HepG2 (cell line): ENCODE measurements around the gene ZNF888. TPM values are rescaled to one million over a fixed set of nuclear protein-coding genes. Genes with fewer than 3 reads are reported as not detected.

Experiments used
- CENPT ChIP-seq: sonication (generic); formaldehyde crosslinking; IDR thresholded peaks from 2 replicates; pipeline ENCODE4 v1.8.0; 2022; ENCODE audit warnings: low read depth, mild to moderate bottlenecking, moderate library complexity, missing genetic modification reagents
- DMAP1 ChIP-seq: IDR thresholded peaks from 2 replicates; pipeline ENCODE4 v1.6.1; 2016
- HOXA3 ChIP-seq: sonication (generic); formaldehyde crosslinking; IDR thresholded peaks from 2 replicates; pipeline ENCODE4 v1.5.0; 2020; ENCODE audit warnings: missing genetic modification reagents
- KAT2B ChIP-seq: fragments of 150-350 bp; IDR thresholded peaks from 2 replicates; pipeline ENCODE4 v1.6.1; 2014; ENCODE audit warnings: low read depth, low read length, borderline replicate concordance
- KLF15 ChIP-seq: sonication (generic); formaldehyde crosslinking; IDR thresholded peaks from 2 replicates; pipeline ENCODE4 v1.8.1; 2023; ENCODE audit warnings: borderline replicate concordance, mild to moderate bottlenecking, inconsistent platforms, missing genetic modification reagents, mixed read lengths
- KLF16 ChIP-seq, 2 experiments: sonication (generic) in 1 of 2; formaldehyde crosslinking in 1 of 2; IDR thresholded peaks; 2 replicates each; pipeline versions ENCODE4 v1.6.1 to v1.8.0; 2016 to 2023; ENCODE audit warnings: missing genetic modification reagents in 2 of 2, missing compliant biosample characterization in 1 of 2
- MED13 ChIP-seq: sonication (generic); formaldehyde crosslinking; IDR thresholded peaks from 2 replicates; pipeline ENCODE4 v1.5.0; 2020; ENCODE audit warnings: missing genetic modification reagents
- MIER2 ChIP-seq: IDR thresholded peaks from 2 replicates; pipeline ENCODE4 v1.6.1; 2016; ENCODE audit warnings: missing biosample characterization, missing genetic modification reagents
- NCOR1 ChIP-seq: fragments of 200-600 bp; sonication (generic); IDR thresholded peaks from 2 replicates; pipeline ENCODE4 v1.7.0; 2017; ENCODE audit warnings: antibody characterized with exemption, low read length, borderline replicate concordance
- NFYB ChIP-seq: sonication (generic); formaldehyde crosslinking; IDR thresholded peaks from 2 replicates; pipeline ENCODE4 v1.4.0; 2020; ENCODE audit warnings: missing genetic modification reagents
- XBP1 ChIP-seq: sonication (generic); formaldehyde crosslinking; IDR thresholded peaks from 2 replicates; pipeline ENCODE4 v1.5.0; 2020; ENCODE audit warnings: missing genetic modification reagents
- ZFP36L2 ChIP-seq: sonication (generic); formaldehyde crosslinking; IDR thresholded peaks from 2 replicates; pipeline ENCODE4 v1.4.0; 2020; ENCODE audit warnings: missing genetic modification reagents
- ZNF232 ChIP-seq: sonication (generic); formaldehyde crosslinking; IDR thresholded peaks from 2 replicates; pipeline ENCODE4 v1.4.0; 2020; ENCODE audit warnings: missing genetic modification reagents, borderline replicate concordance
- ZNF33A ChIP-seq: sonication (generic); formaldehyde crosslinking; IDR thresholded peaks from 2 replicates; pipeline ENCODE4 v1.5.1; 2020; ENCODE audit warnings: missing genetic modification reagents, mild to moderate bottlenecking, moderate library complexity, borderline replicate concordance
- ZNF44 ChIP-seq: sonication (generic); formaldehyde crosslinking; IDR thresholded peaks from 2 replicates; pipeline ENCODE4 v1.5.1; 2020; ENCODE audit warnings: mild to moderate bottlenecking, missing genetic modification reagents
- ZNF549 ChIP-seq: sonication (generic); formaldehyde crosslinking; IDR thresholded peaks from 2 replicates; pipeline ENCODE4 v1.5.0; 2020; ENCODE audit warnings: missing genetic modification reagents
- ZNF562 ChIP-seq: sonication (generic); formaldehyde crosslinking; IDR thresholded peaks from 2 replicates; pipeline ENCODE4 v1.8.0; 2022; ENCODE audit warnings: missing genetic modification reagents, borderline replicate concordance
- ZNF567 ChIP-seq: sonication (generic); formaldehyde crosslinking; IDR thresholded peaks from 2 replicates; pipeline ENCODE4 v1.8.1; 2023; ENCODE audit warnings: mild to moderate bottlenecking, missing genetic modification reagents, borderline replicate concordance
- ZNF605 ChIP-seq: sonication (generic); formaldehyde crosslinking; IDR thresholded peaks from 2 replicates; pipeline ENCODE4 v1.8.0; 2022; ENCODE audit warnings: mild to moderate bottlenecking, missing genetic modification reagents
- ZNF644 ChIP-seq: IDR thresholded peaks from 2 replicates; pipeline ENCODE4 v1.6.1; 2016; ENCODE audit warnings: low read depth
- ZNF674 ChIP-seq: sonication (generic); formaldehyde crosslinking; IDR thresholded peaks from 2 replicates; pipeline ENCODE4 v1.5.0; 2020; ENCODE audit warnings: low read depth, mild to moderate bottlenecking, missing genetic modification reagents
- ZNF724P ChIP-seq: sonication (generic); formaldehyde crosslinking; IDR thresholded peaks from 2 replicates; pipeline ENCODE4 v1.8.0; 2022; ENCODE audit warnings: missing genetic modification reagents, borderline replicate concordance
- ZNF878 ChIP-seq: sonication (generic); formaldehyde crosslinking; IDR thresholded peaks from 2 replicates; pipeline ENCODE4 v1.8.1; 2023; ENCODE audit warnings: mild to moderate bottlenecking, missing genetic modification reagents, moderate library complexity
- polyA plus RNA-seq, 8 experiments: library from polyadenylated mRNA; depleted of rRNA in 3 of 8; stranded (reverse) in 7 of 8; unstranded in 1 of 8; fragments of >200 nt; fragmentation: Illumina TruSeq in 4 of 8; extraction: Trizol in 4 of 8; gene quantifications; 2 replicates each; pipeline versions ENCODE4 v1.2.1 to v1.2.3, GENCODE V29; 2011 to 2016; ENCODE audit warnings: low read depth in 4 of 8, missing spikeins in 1 of 8, mixed read lengths in 1 of 8; ENCODE audit not compliant: insufficient read depth in 1 of 8
- total RNA-seq, 5 experiments: library from RNA; depleted of rRNA; stranded (reverse); fragments of >200 nt; fragmentation: Illumina TruSeq; extraction: Trizol; gene quantifications; 2 replicates each; pipeline ENCODE4 v1.2.3, GENCODE V29; 2016; ENCODE audit warnings: low read depth in 1 of 5
- TF ChIP-seq, protein P1 (sequence below): sonication (generic); formaldehyde crosslinking; conservative IDR thresholded peaks from 2 replicates; pipeline ENCODE4 v1.4.0; 2020; ENCODE audit warnings: mild to moderate bottlenecking, missing genetic modification reagents, moderate library complexity
- TF ChIP-seq, protein P2 (sequence below): sonication (generic); formaldehyde crosslinking; conservative IDR thresholded peaks from 2 replicates; pipeline ENCODE4 v1.8.0; 2022; ENCODE audit warnings: missing genetic modification reagents

Gene ZNF888
- total and polyA plus RNA-seq, 2 of the 13 experiments (the other 11 are each of a cell fraction or from before 2014, with no cell fraction given), result 1.7 to 7.6 TPM

DNA sequence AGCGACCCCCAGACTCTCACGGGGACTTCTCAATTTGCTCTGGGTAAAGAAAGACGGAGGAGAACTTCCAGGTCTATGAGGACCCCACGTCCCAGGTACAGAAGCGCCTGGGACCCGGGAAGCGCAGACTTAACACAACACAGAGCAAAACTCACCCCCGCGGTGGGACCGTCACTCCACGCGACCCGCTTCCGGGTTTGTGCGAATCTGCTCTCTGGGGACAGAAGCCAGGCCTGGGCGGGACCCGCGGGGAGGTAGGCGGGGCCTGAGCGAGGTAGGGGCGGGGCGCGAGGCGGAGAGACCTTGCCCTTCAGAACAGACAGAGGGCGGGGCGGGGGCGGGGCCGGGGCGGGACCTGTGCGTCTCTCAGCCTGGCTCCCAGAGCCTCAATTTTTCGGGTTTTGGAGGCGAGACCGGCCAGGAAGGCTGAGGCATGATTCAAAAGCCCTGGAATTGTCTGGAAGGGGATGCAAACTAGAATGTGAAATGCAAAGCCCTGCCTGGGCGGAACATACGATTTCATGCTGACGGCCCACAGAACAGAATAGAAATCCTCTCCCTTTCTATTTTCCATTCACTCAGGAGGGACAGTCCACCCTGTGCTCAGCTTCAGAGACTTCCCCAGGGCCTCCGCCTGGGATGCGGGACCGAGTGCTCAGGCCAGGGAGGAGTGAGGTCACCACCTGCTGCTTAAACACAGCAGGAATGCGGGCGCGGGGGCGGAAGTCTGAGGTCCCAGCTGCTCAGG, 19.3 kb upstream of the ZNF888 start (continued):
- TF ChIP-seq, protein P1, sequence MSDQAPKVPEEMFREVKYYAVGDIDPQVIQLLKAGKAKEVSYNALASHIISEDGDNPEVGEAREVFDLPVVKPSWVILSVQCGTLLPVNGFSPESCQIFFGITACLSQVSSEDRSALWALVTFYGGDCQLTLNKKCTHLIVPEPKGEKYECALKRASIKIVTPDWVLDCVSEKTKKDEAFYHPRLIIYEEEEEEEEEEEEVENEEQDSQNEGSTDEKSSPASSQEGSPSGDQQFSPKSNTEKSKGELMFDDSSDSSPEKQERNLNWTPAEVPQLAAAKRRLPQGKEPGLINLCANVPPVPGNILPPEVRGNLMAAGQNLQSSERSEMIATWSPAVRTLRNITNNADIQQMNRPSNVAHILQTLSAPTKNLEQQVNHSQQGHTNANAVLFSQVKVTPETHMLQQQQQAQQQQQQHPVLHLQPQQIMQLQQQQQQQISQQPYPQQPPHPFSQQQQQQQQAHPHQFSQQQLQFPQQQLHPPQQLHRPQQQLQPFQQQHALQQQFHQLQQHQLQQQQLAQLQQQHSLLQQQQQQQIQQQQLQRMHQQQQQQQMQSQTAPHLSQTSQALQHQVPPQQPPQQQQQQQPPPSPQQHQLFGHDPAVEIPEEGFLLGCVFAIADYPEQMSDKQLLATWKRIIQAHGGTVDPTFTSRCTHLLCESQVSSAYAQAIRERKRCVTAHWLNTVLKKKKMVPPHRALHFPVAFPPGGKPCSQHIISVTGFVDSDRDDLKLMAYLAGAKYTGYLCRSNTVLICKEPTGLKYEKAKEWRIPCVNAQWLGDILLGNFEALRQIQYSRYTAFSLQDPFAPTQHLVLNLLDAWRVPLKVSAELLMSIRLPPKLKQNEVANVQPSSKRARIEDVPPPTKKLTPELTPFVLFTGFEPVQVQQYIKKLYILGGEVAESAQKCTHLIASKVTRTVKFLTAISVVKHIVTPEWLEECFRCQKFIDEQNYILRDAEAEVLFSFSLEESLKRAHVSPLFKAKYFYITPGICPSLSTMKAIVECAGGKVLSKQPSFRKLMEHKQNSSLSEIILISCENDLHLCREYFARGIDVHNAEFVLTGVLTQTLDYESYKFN, result peak; percentile 42; the same call in 1 of the 2 replicates
- no peak for TF ChIP-seq XBP1
- TF ChIP-seq HOXA3 (CRISPR knock-in tag), result peak; percentile 59; the same call in 1 of the 2 replicates
- no peak for TF ChIP-seq KAT2B
- TF ChIP-seq ZNF605 (CRISPR knock-in tag), result peak; percentile 45
- TF ChIP-seq ZNF724P (CRISPR knock-in tag), result no peak
- TF ChIP-seq ZNF232, result no peak
- no peak for TF ChIP-seq MIER2 (CRISPR knock-in tag)
- TF ChIP-seq ZNF562, result no peak
- TF ChIP-seq ZNF674 (CRISPR knock-in tag), result no peak
- no peak for TF ChIP-seq KLF16 (CRISPR knock-in tag; IDR thresholded peaks at IDR 0.05)
- TF ChIP-seq CENPT (CRISPR knock-in tag), result no peak
- TF ChIP-seq ZNF33A, result no peak
- no peak for TF ChIP-seq ZNF878 (CRISPR knock-in tag)
- TF ChIP-seq DMAP1 (CRISPR knock-in tag), result peak; percentile 40; the same call in 1 of the 2 replicates
- no peak for TF ChIP-seq ZNF567 (CRISPR knock-in tag)
- TF ChIP-seq, protein P2, sequence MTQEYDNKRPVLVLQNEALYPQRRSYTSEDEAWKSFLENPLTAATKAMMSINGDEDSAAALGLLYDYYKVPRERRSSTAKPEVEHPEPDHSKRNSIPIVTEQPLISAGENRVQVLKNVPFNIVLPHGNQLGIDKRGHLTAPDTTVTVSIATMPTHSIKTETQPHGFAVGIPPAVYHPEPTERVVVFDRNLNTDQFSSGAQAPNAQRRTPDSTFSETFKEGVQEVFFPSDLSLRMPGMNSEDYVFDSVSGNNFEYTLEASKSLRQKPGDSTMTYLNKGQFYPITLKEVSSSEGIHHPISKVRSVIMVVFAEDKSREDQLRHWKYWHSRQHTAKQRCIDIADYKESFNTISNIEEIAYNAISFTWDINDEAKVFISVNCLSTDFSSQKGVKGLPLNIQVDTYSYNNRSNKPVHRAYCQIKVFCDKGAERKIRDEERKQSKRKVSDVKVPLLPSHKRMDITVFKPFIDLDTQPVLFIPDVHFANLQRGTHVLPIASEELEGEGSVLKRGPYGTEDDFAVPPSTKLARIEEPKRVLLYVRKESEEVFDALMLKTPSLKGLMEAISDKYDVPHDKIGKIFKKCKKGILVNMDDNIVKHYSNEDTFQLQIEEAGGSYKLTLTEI, result no peak
- no peak for TF ChIP-seq ZFP36L2 (CRISPR knock-in tag)
- TF ChIP-seq MED13 (CRISPR knock-in tag), result no peak
- no peak for TF ChIP-seq ZNF44
- no peak for TF ChIP-seq ZNF549 (CRISPR knock-in tag)
- TF ChIP-seq NCOR1, result no peak
- TF ChIP-seq NFYB (CRISPR knock-in tag), result no peak
- TF ChIP-seq ZNF644 (CRISPR knock-in tag), result no peak
- TF ChIP-seq KLF15 (CRISPR knock-in tag), result no peak
